Activated naive CD4-positive, alpha-beta T cell treated with anti-CD3 and anti-CD28 coated beads for 36 hours (primary cell): Measurements from ENCODE around the gene LARGE2. TPM values are rescaled to one million over a fixed set of nuclear protein-coding genes. Genes with fewer than 3 reads are reported as not detected.
"Not testable (repeated sequence)": the region's sequence is repeated elsewhere in the genome, so short reads cannot be mapped to it uniquely, and the experiment has no call there.

Source experiments
- CTCF ChIA-PET: fragments of 350-600 bp; sonication (Branson Sonifier 250); formaldehyde crosslinking; loops from one replicate; lab custom pipeline; 2021; ENCODE audit warnings: antibody characterized with exemption; lab: Charles Lee
- DNase-seq: peaks from one replicate; pipeline ENCODE4 v3.0.0-alpha.2; 2020
- H3K27ac Mint-ChIP-seq: one replicate; pipeline ENCODE4 v1.8.0; 2021; ENCODE audit warnings: mild to moderate bottlenecking, mixed read lengths
- H3K27me3 Mint-ChIP-seq: one replicate; pipeline ENCODE4 v1.8.0; 2021; ENCODE audit warnings: low read depth, mixed read lengths
- H3K36me3 Mint-ChIP-seq: one replicate; pipeline ENCODE4 v1.8.0; 2021; ENCODE audit warnings: low read depth, mixed read lengths
- H3K4me1 Mint-ChIP-seq: one replicate; pipeline ENCODE4 v1.8.0; 2021; ENCODE audit warnings: low read depth, mixed read lengths
- H3K4me3 Mint-ChIP-seq: one replicate; pipeline ENCODE4 v1.8.0; 2021; ENCODE audit warnings: mild to moderate bottlenecking, moderate library complexity, mixed read lengths
- H3K9me3 Mint-ChIP-seq: one replicate; pipeline ENCODE4 v1.8.0; 2021; ENCODE audit warnings: mixed read lengths
- intact Hi-C: fragments of 100-400 bp; cut with micrococcal nuclease; formaldehyde crosslinking; loops from one replicate; pipeline ENCODE4 v1.15.1; 2023
- total RNA-seq, 2 experiments: library from RNA; stranded (reverse); gene quantifications; one replicate each; pipeline ENCODE4 v1.2.3, GENCODE V29; 2021

LARGE2 gene
- total RNA-seq, 2 experiments from 2014 or later: 0.48 to 0.52 TPM

DNA sequence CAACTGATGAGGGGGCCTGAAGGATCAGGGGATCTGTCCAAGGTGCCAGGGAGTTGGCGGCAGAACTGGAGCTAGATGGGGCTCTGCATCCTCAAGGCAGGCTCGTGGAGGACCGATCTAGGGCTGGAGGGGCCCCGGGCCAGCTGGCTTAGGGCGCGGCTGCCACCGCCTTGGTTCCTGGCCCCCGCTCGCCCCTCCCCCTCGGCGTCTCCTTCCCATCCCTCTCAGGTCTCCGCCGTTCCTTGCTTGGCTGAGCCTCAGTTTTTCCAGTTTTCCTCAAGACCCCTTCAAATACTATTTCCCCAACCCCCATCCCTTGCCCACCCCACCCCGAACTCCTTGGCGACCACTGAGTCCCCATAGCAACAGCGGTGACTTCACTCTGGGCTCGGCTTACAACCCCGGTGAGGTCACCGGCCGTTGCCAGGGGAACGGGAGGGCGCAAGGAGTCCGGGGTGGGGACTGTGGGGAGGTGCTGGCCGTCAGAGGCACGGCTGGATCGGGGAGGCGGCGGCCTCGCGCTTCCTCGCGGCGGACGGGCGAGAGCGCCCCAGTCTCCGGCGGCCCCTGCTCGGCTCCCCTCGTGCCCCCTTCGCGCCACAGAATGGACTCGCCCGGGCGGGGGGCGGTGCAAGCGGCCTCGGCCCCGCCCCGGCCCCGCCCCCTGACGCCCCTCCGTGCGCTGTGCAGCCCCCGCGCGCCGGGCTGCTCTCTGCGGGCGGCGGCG, 22.8 kb upstream of the LARGE2 start:
- H3K27me3 Mint-ChIP-seq: peaks cover 34% of the 10 kb centered on the region
- no peak overlapping the region for H3K27ac Mint-ChIP-seq
- CTCF ChIA-PET: no interaction called here
- no peaks in the 10 kb centered on the region for H3K9me3 Mint-ChIP-seq
- H3K4me3 Mint-ChIP-seq: peak overlapping the region; percentile 39
- peaks cover 2% of the 10 kb centered on the region for H3K4me1 Mint-ChIP-seq
- intact Hi-C loops: loop anchor here (1.0 kb wide), 1 partner anchor 14 kb away; the partner anchor contains the start of gene MAPK8IP1
- H3K36me3 Mint-ChIP-seq: no peaks in the 10 kb centered on the region
- peak; percentile 66 for DNase-seq

DNA sequence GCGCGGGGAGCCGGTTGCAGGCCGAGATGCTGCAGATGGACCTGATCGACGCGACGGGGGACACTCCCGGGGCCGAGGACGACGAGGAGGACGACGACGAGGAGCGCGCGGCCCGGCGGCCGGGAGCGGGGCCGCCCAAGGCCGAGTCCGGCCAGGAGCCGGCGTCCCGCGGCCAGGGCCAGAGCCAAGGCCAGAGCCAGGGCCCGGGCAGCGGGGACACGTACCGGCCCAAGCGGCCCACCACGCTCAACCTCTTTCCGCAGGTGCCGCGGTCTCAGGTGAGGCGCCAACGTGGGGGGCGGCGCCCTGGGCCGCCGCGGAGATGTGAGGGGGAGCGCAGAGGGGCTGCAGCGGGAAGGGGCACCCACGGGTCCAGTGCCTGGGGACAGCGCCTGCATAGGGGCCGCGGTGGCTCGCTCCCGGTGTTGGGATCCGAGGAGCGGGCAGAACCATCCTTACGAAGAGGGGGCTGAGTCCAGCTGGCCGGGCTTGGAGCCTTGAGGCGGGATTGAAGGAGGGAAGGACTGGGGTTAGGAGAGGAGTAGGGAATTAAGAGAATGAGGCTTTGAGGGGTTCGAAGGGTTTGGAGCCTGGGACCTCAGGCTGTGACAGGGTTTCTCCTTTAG, 22.2 kb upstream of the LARGE2 start:
- H3K36me3 Mint-ChIP-seq, DNase-seq, H3K27ac Mint-ChIP-seq, H3K4me1 Mint-ChIP-seq, H3K9me3 Mint-ChIP-seq, CTCF ChIA-PET, intact Hi-C loops: not testable (repeated sequence)
- H3K27me3 Mint-ChIP-seq: peaks cover 29% of the 10 kb centered on the region
- peak overlapping the region; percentile 2 for H3K4me3 Mint-ChIP-seq

DNA sequence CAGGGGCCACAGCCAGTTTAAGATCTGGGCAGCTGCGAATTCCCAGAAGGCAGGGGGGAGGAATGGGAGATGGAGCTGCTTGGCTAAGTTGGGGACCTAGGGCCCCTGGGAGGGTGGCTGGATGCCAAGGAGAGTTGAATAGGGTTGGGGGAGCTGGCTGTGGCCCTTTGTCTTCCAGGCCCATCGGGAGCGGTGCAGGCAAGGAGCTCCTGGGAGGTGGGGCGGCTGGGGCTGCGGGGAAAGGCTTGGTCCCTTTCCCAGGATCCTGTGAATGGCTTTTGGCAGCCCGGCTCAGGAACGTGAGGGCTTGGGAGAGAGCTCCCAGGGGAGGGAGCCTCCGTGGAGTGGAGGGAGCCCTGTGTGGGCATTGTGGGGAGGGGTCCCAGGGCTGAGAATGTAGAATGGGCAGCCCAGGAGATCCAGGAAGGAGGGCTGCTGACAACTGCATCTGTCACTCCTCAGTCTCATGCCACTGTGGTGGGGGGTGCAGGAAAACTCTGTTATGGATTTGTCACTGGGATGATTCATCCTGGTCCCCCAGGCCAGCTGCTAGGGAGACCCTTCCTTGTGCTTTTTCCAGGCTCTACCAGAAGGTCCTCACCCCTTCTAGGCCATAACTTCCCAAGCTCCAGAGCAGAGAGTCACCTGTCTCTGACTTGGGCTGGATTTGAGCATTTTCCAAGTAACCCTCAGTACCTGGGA, 21.4 kb upstream of the LARGE2 start:
- CTCF ChIA-PET: no interaction called here
- H3K9me3 Mint-ChIP-seq: no peaks in the 10 kb centered on the region
- H3K4me1 Mint-ChIP-seq: peaks cover 5% of the 10 kb centered on the region
- peaks cover 27% of the 10 kb centered on the region for H3K27me3 Mint-ChIP-seq
- H3K27ac Mint-ChIP-seq: no peak overlapping the region
- DNase-seq: no peak
- H3K36me3 Mint-ChIP-seq: no peaks in the 10 kb centered on the region
- no peak overlapping the region for H3K4me3 Mint-ChIP-seq
- intact Hi-C loops: no loop called here

GRCh38 chr11:45901626-45902025, 20.8 kb upstream of the LARGE2 start:
- CTCF ChIA-PET: no interaction called here
- Mint-ChIP-seq H3K4me1 (peaks cover 8% of the 10 kb centered on the region), H3K9me3 (no peaks in the 10 kb centered on the region), H3K36me3 (no peaks in the 10 kb centered on the region), H3K4me3 (no peak overlapping the region), H3K27me3 (peaks cover 27% of the 10 kb centered on the region), H3K27ac (no peak overlapping the region)
- intact Hi-C loops: no loop called here
- no peak for DNase-seq

DNA sequence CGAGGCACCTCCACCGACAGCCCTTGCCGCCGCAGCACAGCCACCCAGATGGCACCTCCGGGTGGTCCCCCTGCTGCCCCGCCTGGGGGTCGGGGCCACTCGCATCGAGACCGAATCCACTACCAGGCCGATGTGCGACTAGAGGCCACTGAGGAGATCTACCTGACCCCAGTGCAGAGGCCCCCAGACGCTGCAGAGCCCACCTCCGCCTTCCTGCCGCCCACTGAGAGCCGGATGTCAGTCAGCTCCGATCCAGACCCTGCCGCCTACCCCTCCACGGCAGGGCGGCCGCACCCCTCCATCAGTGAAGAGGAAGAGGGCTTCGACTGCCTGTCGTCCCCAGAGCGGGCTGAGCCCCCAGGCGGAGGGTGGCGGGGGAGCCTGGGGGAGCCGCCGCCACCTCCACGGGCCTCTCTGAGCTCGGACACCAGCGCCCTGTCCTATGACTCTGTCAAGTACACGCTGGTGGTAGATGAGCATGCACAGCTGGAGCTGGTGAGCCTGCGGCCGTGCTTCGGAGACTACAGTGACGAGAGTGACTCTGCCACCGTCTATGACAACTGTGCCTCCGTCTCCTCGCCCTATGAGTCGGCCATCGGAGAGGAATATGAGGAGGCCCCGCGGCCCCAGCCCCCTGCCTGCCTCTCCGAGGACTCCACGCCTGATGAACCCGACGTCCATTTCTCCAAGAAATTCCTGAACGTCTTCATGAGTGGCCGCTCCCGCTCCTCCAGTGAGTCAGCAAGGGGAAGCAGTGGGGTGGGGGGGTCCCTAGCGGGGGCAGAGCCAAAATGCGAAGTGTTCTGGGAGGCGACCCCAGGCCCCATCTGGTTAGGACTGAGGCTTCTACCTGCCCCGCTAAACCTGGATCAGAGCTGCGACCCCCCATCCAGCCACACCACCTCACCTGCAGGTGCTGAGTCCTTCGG, 19.7 kb upstream of the LARGE2 start:
- H3K4me1 Mint-ChIP-seq: peaks cover 8% of the 10 kb centered on the region
- no peak overlapping the region for H3K4me3 Mint-ChIP-seq
- H3K27me3 Mint-ChIP-seq: peaks cover 19% of the 10 kb centered on the region
- intact Hi-C loops: no loop called here
- H3K9me3 Mint-ChIP-seq: no peaks in the 10 kb centered on the region
- H3K36me3 Mint-ChIP-seq: no peaks in the 10 kb centered on the region
- CTCF ChIA-PET: no interaction called here
- no peak overlapping the region for H3K27ac Mint-ChIP-seq
- DNase-seq: no peak

DNA sequence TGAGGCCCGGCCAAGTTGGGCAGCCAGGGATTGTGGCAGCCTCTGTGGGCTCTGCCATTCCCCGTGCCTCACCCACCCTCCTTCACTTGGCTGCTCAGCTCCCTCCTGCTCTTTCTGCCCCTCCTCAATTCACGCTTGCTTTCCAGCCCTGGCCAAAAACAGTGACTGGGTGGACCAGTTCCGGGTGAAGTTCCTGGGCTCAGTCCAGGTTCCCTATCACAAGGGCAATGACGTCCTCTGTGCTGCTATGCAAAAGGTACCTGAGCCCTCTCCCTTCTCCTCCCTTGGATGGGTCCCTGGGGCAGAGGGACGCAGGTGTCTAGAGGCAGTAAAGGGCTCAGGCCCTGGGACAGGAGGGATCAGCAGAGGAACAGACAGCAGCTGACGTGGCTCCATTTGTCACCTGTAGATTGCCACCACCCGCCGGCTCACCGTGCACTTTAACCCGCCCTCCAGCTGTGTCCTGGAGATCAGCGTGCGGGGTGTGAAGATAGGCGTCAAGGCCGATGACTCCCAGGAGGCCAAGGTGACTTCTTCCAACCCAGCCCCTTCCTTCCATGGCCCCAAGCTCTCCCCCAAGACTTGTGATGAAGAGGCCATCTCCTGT, 18.0 kb upstream of the LARGE2 start:
- DNase-seq: no peak
- H3K4me3 Mint-ChIP-seq: no peak overlapping the region
- CTCF ChIA-PET: no interaction called here
- no peak overlapping the region for H3K27ac Mint-ChIP-seq
- no peaks in the 10 kb centered on the region for H3K36me3 Mint-ChIP-seq
- intact Hi-C loops: no loop called here
- H3K4me1 Mint-ChIP-seq: peaks cover 8% of the 10 kb centered on the region
- no peaks in the 10 kb centered on the region for H3K9me3 Mint-ChIP-seq
- H3K27me3 Mint-ChIP-seq: peaks cover 8% of the 10 kb centered on the region

DNA sequence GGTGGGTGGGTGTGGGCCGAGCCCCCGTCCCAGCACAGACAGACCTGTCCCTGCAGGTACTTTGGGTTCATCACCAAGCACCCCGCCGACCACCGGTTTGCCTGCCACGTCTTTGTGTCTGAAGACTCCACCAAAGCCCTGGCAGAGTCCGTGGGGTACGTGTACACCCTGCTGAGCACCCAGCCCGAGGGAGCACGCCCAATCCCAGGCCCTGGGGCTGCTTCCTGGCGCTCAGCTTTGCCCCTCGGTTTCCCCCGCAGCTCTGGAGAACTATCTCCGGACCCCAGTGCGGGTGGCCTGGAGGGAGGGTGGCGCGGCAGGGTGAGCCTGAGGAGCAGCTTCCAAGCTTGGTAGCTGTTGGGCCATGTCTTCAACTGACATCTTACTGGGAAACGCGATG, 17.4 kb upstream of the LARGE2 start:
- no peaks in the 10 kb centered on the region for H3K36me3 Mint-ChIP-seq
- peaks cover 8% of the 10 kb centered on the region for H3K4me1 Mint-ChIP-seq
- peaks cover 7% of the 10 kb centered on the region for H3K27me3 Mint-ChIP-seq
- no peaks in the 10 kb centered on the region for H3K9me3 Mint-ChIP-seq
- H3K27ac Mint-ChIP-seq: no peak overlapping the region
- CTCF ChIA-PET: no interaction called here
- intact Hi-C loops: no loop called here
- no peak for DNase-seq
- no peak overlapping the region for H3K4me3 Mint-ChIP-seq

DNA sequence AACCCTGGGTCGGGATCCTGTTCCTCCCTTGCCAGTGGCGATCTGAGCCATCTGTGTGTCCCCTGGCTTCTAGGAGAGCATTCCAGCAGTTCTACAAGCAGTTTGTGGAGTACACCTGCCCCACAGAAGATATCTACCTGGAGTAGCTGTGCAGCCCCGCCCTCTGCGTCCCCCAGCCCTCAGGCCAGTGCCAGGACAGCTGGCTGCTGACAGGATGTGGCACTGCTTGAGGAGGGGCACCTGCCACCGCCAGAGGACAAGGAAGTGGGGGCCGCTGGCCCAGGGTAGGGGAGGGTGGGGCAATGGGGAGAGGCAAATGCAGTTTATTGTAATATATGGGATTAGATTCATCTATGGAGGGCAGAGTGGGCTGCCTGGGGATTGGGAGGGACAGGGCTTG, 16.9 kb upstream of the LARGE2 start:
- H3K27ac Mint-ChIP-seq, H3K4me1 Mint-ChIP-seq, H3K36me3 Mint-ChIP-seq, intact Hi-C loops, DNase-seq, CTCF ChIA-PET, H3K9me3 Mint-ChIP-seq, H3K4me3 Mint-ChIP-seq, H3K27me3 Mint-ChIP-seq: not testable (repeated sequence)

DNA sequence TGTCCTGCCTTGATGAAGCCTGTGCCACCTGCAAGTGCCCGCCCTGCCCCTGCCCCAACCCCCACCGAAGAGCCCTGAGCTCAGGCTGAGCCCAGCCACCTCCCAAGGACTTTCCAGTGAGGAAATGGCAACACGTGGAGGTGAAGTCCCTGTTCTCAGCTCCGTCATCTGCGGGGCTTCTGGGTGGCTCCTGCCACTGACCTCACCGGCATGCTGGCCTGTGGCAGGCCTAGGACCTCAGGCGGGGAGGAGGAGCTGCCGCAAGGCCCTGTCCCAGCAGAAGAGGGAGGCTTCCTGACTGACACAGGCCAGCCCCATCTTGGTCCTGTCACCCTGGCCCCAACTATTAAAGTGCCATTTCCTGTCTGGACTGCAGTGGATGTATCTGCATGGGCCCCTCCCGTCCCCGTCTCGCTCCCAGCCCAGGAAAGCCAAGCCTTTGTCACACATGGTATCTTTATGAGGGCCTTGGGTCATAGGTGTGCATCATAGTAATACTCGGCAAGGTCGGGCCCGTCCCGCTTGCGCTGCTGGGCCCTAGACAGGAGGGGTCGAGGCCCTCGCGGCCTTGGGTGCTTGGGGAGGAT, 16.3 kb upstream of the LARGE2 start:
- no peak overlapping the region for H3K27ac Mint-ChIP-seq
- no peaks in the 10 kb centered on the region for H3K9me3 Mint-ChIP-seq
- CTCF ChIA-PET: no interaction called here
- intact Hi-C loops: no loop called here
- no peak overlapping the region for H3K4me3 Mint-ChIP-seq
- no peaks in the 10 kb centered on the region for H3K36me3 Mint-ChIP-seq
- H3K27me3 Mint-ChIP-seq: peaks cover 2% of the 10 kb centered on the region
- peak; percentile 18 for DNase-seq
- peaks cover 6% of the 10 kb centered on the region for H3K4me1 Mint-ChIP-seq

- Mint-ChIP-seq H3K4me3 (no peak within 1 kb of the TSS), H3K27ac (no peak within 1 kb of the TSS), H3K4me1 (peaks cover 6% of the 10 kb centered on the region), H3K27me3 (no peaks in the 10 kb centered on the region), H3K9me3 (no peaks in the 10 kb centered on the region), H3K36me3 (no peaks in the 10 kb centered on the region)
- intact Hi-C loops: no loop called here
- CTCF ChIA-PET: no interaction called here
- no peak for DNase-seq
Observed at GRCh38 chr11:45906965-45907611, 15.4 kb upstream of the LARGE2 start, which contains the start of gene FREY1. Gene FREY1, minus strand, starts transcription at chr11:45907271. Its CDS starts 26 bp downstream, at chr11:45907245.

- Mint-ChIP-seq H3K27ac (no peak overlapping the region), H3K36me3 (no peaks in the 10 kb centered on the region), H3K4me1 (peaks cover 6% of the 10 kb centered on the region), H3K4me3 (no peak overlapping the region), H3K9me3 (no peaks in the 10 kb centered on the region), H3K27me3 (no peaks in the 10 kb centered on the region)
- CTCF ChIA-PET: no interaction called here
- intact Hi-C loops: no loop called here
- no peak for DNase-seq
Observed at GRCh38 chr11:45907911-45908370, 14.5 kb upstream of the LARGE2 start.
